ENCODE results near the gene HLF.

HLF gene

GRCh38 chr17:55318081-55318480, 53.3 kb downstream of the HLF start:
- no peak overlapping the region for H3K4me2 ChIP-seq
- no peak for TF ChIP-seq Cebpa-rat (IDR thresholded peaks at IDR 0.05)
- H3K4me3 ChIP-seq, result no peak overlapping the region

GRCh38 chr17:55318715-55319487, 54.1 kb downstream of the HLF start:
- no peaks in the 10 kb centered on the region for H3K36me3 ChIP-seq
- H3K9ac ChIP-seq, result no peak overlapping the region
- H3K4me1 ChIP-seq, result no peaks in the 10 kb centered on the region
- no peak for TF ChIP-seq Cebpa-rat (IDR thresholded peaks at IDR 0.05)
- no peaks in the 10 kb centered on the region for H4K20me1 ChIP-seq
- H3K27ac ChIP-seq, result no peak overlapping the region
- no peak overlapping the region for H3K4me3 ChIP-seq
- H3K4me2 ChIP-seq, result no peak overlapping the region
- H3K27me3 ChIP-seq, result no peaks in the 10 kb centered on the region
- no peaks in the 10 kb centered on the region for H3K9me3 ChIP-seq (replicated peaks in 1 of 11)

More at GRCh38 chr17:55318081-55318480, 53.3 kb downstream of the HLF start:
- Histone ChIP-seq H3K27ac (no peak overlapping the region), H4K20me1 (no peaks in the 10 kb centered on the region), H3K36me3 (no peaks in the 10 kb centered on the region), H3K9ac (no peak overlapping the region), H3K27me3 (no peaks in the 10 kb centered on the region), H3K9me3 (replicated peaks in 1 of 11) (no peaks in the 10 kb centered on the region), H3K4me1 (no peaks in the 10 kb centered on the region)

- H3K4me2 ChIP-seq, result no peak overlapping the region
- H4K20me1 ChIP-seq, result no peaks in the 10 kb centered on the region
- no peak overlapping the region for H3K9ac ChIP-seq
- no peaks in the 10 kb centered on the region for H3K27me3 ChIP-seq
- TF ChIP-seq Cebpa-rat (IDR thresholded peaks at IDR 0.05), result no peak
- no peak overlapping the region for H3K4me3 ChIP-seq
- H3K9me3 ChIP-seq (replicated peaks in 1 of 11), result no peaks in the 10 kb centered on the region
- H3K36me3 ChIP-seq, result no peaks in the 10 kb centered on the region
- no peaks in the 10 kb centered on the region for H3K4me1 ChIP-seq
- H3K27ac ChIP-seq, result no peak overlapping the region
Observed at GRCh38 chr17:55319933-55320593, 55.3 kb downstream of the HLF start.

DNA sequence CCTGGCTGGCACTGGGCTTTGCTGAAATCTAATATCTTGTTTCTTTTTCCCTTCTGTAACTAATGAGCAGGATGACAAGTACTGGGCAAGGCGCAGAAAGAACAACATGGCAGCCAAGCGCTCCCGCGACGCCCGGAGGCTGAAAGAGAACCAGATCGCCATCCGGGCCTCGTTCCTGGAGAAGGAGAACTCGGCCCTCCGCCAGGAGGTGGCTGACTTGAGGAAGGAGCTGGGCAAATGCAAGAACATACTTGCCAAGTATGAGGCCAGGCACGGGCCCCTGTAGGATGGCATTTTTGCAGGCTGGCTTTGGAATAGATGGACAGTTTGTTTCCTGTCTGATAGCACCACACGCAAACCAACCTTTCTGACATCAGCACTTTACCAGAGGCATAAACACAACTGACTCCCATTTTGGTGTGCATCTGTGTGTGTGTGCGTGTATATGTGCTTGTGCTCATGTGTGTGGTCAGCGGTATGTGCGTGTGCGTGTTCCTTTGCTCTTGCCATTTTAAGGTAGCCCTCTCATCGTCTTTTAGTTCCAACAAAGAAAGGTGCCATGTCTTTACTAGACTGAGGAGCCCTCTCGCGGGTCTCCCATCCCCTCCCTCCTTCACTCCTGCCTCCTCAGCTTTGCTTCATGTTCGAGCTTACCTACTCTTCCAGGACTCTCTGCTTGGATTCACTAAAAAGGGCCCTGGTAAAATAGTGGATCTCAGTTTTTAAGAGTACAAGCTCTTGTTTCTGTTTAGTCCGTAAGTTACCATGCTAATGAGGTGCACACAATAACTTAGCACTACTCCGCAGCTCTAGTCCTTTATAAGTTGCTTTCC, 56.0 kb downstream of the HLF start:
- no peak overlapping the region for H3K9ac ChIP-seq
- H3K27me3 ChIP-seq, result no peaks in the 10 kb centered on the region
- no peak overlapping the region for H3K4me2 ChIP-seq
- no peaks in the 10 kb centered on the region for H3K9me3 ChIP-seq (replicated peaks in 1 of 11)
- no peak overlapping the region for H3K27ac ChIP-seq
- H3K4me1 ChIP-seq, result no peaks in the 10 kb centered on the region
- H3K36me3 ChIP-seq, result no peaks in the 10 kb centered on the region
- no peaks in the 10 kb centered on the region for H4K20me1 ChIP-seq
- TF ChIP-seq Cebpa-rat (IDR thresholded peaks at IDR 0.05), result no peak
- H3K4me3 ChIP-seq, result no peak overlapping the region

- Histone ChIP-seq H4K20me1 (no peaks in the 10 kb centered on the region), H3K4me3 (no peak overlapping the region)
- no peak for TF ChIP-seq Cebpa-rat (IDR thresholded peaks at IDR 0.05)
Observed at GRCh38 chr17:55321427-55322060, 56.8 kb downstream of the HLF start.

GRCh38 chr17:55322453-55322985, 57.8 kb downstream of the HLF start:
- Histone ChIP-seq H3K4me1 (no peaks in the 10 kb centered on the region), H3K27me3 (no peaks in the 10 kb centered on the region), H3K36me3 (no peaks in the 10 kb centered on the region), H3K9ac (no peak overlapping the region), H4K20me1 (no peaks in the 10 kb centered on the region), H3K4me3 (no peak overlapping the region), H3K4me2 (no peak overlapping the region), H3K27ac (no peak overlapping the region), H3K9me3 (replicated peaks in 1 of 11) (no peaks in the 10 kb centered on the region)
- TF ChIP-seq Cebpa-rat (IDR thresholded peaks at IDR 0.05), result no peak

More at GRCh38 chr17:55321427-55322060, 56.8 kb downstream of the HLF start:
- Histone ChIP-seq H3K36me3 (no peaks in the 10 kb centered on the region), H3K4me2 (no peak overlapping the region), H3K9ac (no peak overlapping the region), H3K4me1 (no peaks in the 10 kb centered on the region), H3K27me3 (no peaks in the 10 kb centered on the region), H3K9me3 (replicated peaks in 1 of 11) (no peaks in the 10 kb centered on the region), H3K27ac (no peak overlapping the region)

- Histone ChIP-seq H4K20me1 (no peaks in the 10 kb centered on the region), H3K27me3 (no peaks in the 10 kb centered on the region), H3K27ac (no peak overlapping the region), H3K9me3 (replicated peaks in 1 of 11) (peaks cover 0 to 11% (median 7%) of the 10 kb centered on the region in 11 experiments; a peak in 13 of 22 replicates), H3K9ac (no peak overlapping the region), H3K4me2 (no peak overlapping the region), H3K4me1 (no peaks in the 10 kb centered on the region), H3K4me3 (no peak overlapping the region), H3K36me3 (no peaks in the 10 kb centered on the region)
- no peak for TF ChIP-seq Cebpa-rat (IDR thresholded peaks at IDR 0.05)
Observed at GRCh38 chr17:55323518-55324295, 58.9 kb downstream of the HLF start.

GRCh38 chr17:55324296-55324978, 59.7 kb downstream of the HLF start:
- Histone ChIP-seq H3K36me3 (no peaks in the 10 kb centered on the region), H3K27ac (no peak overlapping the region), H3K9ac (no peak overlapping the region), H3K27me3 (no peaks in the 10 kb centered on the region), H4K20me1 (no peaks in the 10 kb centered on the region), H3K4me1 (no peaks in the 10 kb centered on the region), H3K9me3 (replicated peaks in 1 of 11) (peaks cover 0 to 12% (median 8%) of the 10 kb centered on the region in 11 experiments; a peak in 13 of 22 replicates), H3K4me2 (no peak overlapping the region), H3K4me3 (no peak overlapping the region)
- TF ChIP-seq Cebpa-rat (IDR thresholded peaks at IDR 0.05), result no peak
